ENCODE data around the gene ACO2. TPM values are rescaled to one million over a fixed set of nuclear protein-coding genes. Genes with fewer than 3 reads are reported as not detected.
A peak's percentile ranks its signal among the peaks of the same experiment; 100 is the strongest.

Gene ACO2
- total RNA-seq, 1 experiment from 2014 or later = 76.7 TPM

- H3K79me2 ChIP-seq (ENCODE audit: low read depth) = peaks cover 23% of the 10 kb centered on the region
Measured at GRCh38 chr22:41530890-41531714, 62.2 kb downstream of the ACO2 start.

DNA sequence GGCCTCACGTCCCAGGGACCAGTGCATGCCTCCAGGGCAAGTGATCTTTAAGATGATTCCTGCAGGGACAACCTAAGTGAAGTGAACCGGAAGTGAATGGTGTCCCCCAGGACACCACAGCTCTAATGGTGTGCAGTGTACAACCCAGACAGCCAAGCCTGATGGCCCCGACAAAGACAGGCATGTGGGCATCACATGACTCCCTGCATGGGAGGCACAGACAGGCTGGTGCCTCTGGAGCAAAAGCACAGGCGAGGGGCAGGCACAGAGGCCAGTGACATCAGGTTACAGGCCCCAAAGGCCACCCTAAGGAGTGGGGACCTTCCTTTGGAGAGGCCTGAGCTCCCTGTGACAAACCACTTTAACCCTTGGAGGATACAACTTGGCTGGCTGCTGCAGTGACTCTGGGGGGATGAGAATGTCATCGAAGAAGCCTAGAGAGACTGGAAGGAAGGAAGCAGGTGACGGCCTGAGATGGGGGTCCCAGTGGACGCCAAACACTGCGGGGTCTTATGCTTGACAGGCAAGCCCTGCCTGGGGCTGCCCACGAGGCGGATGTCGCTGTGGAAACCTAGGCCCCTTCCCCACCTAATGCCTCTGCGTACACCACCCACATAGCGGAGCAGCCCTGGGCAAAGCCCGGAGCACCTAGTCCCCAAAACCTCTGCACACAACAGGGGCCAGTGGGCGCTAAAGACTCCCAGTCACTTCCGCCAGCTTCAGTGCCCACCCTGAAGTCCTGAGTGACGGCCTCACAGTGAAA is 63.0 kb downstream of the ACO2 start:
- no TSS peak for BruUV-seq (replicated peaks)
- ChIA-PET CTCF (no interaction called here), POLR2A (ENCODE audit: unreplicated experiment) (no interaction called here)
- H3K27ac ChIP-seq = no peak overlapping the region
- intact Hi-C loops (cut with micrococcal nuclease; ENCODE audit: unreplicated experiment) = no loop called here
- no peak overlapping the region for H2AFZ ChIP-seq
- H3K9me3 ChIP-seq (ENCODE audit: insufficient read depth, low read depth) = no peaks in the 10 kb centered on the region
- TF ChIP-seq EZH2 (IDR thresholded peaks at IDR 0.05; ENCODE audit: low read depth) (no peak), CTCF (conservative IDR thresholded peaks at IDR 0.05) (no peak)
- H3K27me3 ChIP-seq (ENCODE audit: insufficient read depth, low read depth) = no peaks in the 10 kb centered on the region
- H3F3A ChIP-seq (ENCODE audit: insufficient read depth, low read depth) = peaks cover 74% of the 10 kb centered on the region
- H4K20me1 ChIP-seq (ENCODE audit: insufficient read depth) = peaks cover 88% of the 10 kb centered on the region
- peaks cover 32% of the 10 kb centered on the region for H3K36me3 ChIP-seq (ENCODE audit: low read depth)
- H3K4me1 ChIP-seq (replicated peaks; ENCODE audit: insufficient read depth) = no peaks in the 10 kb centered on the region
- no peak for DNase-seq
- no peaks in the 10 kb centered on the region for H3K9me2 ChIP-seq (ENCODE audit: insufficient read depth)
- H3K79me2 ChIP-seq (ENCODE audit: low read depth) = peaks cover 23% of the 10 kb centered on the region
- H3K4me2 ChIP-seq = no peak overlapping the region
- no peak overlapping the region for H3K4me3 ChIP-seq

More at GRCh38 chr22:41530890-41531714, 62.2 kb downstream of the ACO2 start:
- TF ChIP-seq CTCF (conservative IDR thresholded peaks at IDR 0.05) (no peak), EZH2 (IDR thresholded peaks at IDR 0.05; ENCODE audit: low read depth) (no peak)
- Histone ChIP-seq H3K9me3 (ENCODE audit: insufficient read depth, low read depth) (no peaks in the 10 kb centered on the region), H3K4me2 (no peak overlapping the region), H4K20me1 (ENCODE audit: insufficient read depth) (peaks cover 94% of the 10 kb centered on the region), H3K4me3 (no peak overlapping the region), H2AFZ (no peak overlapping the region), H3K36me3 (ENCODE audit: low read depth) (peaks cover 34% of the 10 kb centered on the region), H3K9me2 (ENCODE audit: insufficient read depth) (no peaks in the 10 kb centered on the region), H3K4me1 (replicated peaks; ENCODE audit: insufficient read depth) (no peaks in the 10 kb centered on the region), H3F3A (ENCODE audit: insufficient read depth, low read depth) (peaks cover 81% of the 10 kb centered on the region), H3K27me3 (ENCODE audit: insufficient read depth, low read depth) (no peaks in the 10 kb centered on the region), H3K27ac (no peak overlapping the region)
- no peak for DNase-seq
- CTCF ChIA-PET = no interaction called here
- intact Hi-C loops (cut with micrococcal nuclease; ENCODE audit: unreplicated experiment) = no loop called here
- BruUV-seq (replicated peaks) = no TSS peak
- POLR2A ChIA-PET (ENCODE audit: unreplicated experiment) = no interaction called here

GRCh38 chr22:41532908-41533825 is 64.2 kb downstream of the ACO2 start:
- Histone ChIP-seq H3K79me2 (ENCODE audit: low read depth) (peaks cover 23% of the 10 kb centered on the region), H3K9me2 (ENCODE audit: insufficient read depth) (no peaks in the 10 kb centered on the region), H3K9me3 (ENCODE audit: insufficient read depth, low read depth) (no peaks in the 10 kb centered on the region), H3F3A (ENCODE audit: insufficient read depth, low read depth) (peaks cover 70% of the 10 kb centered on the region), H3K36me3 (ENCODE audit: low read depth) (peaks cover 23% of the 10 kb centered on the region; the same call in 1 of the 2 replicates), H3K4me3 (no peak overlapping the region), H3K27me3 (ENCODE audit: insufficient read depth, low read depth) (no peaks in the 10 kb centered on the region), H4K20me1 (ENCODE audit: insufficient read depth) (peaks cover 77% of the 10 kb centered on the region), H3K27ac (no peak overlapping the region), H2AFZ (no peak overlapping the region), H3K4me2 (no peak overlapping the region), H3K4me1 (replicated peaks; ENCODE audit: insufficient read depth) (no peaks in the 10 kb centered on the region)
- intact Hi-C loops (cut with micrococcal nuclease; ENCODE audit: unreplicated experiment) = no loop called here
- no TSS peak for BruUV-seq (replicated peaks)
- ChIA-PET CTCF (no interaction called here), POLR2A (ENCODE audit: unreplicated experiment) (no interaction called here)
- peak in 1 of 2 experiments; percentile 52 for DNase-seq
- TF ChIP-seq EZH2 (IDR thresholded peaks at IDR 0.05; ENCODE audit: low read depth) = no peak
- peak; percentile 93 for TF ChIP-seq CTCF (conservative IDR thresholded peaks at IDR 0.05)
